Endothelial cell (in vitro differentiated cells): ENCODE measurements around the gene PGM1. TPM values are rescaled to one million over a fixed set of nuclear protein-coding genes. Genes with fewer than 3 reads are reported as not detected.

Experiments
- DNase-seq: peaks from one replicate; pipeline ENCODE4 v3.0.0; 2021; ENCODE audit warnings: low spot score
- H3K27ac Mint-ChIP-seq: one replicate; pipeline ENCODE4 v1.8.0; 2021; ENCODE audit warnings: mixed read lengths, inconsistent platforms; ENCODE audit not compliant: unreplicated experiment
- H3K27me3 Mint-ChIP-seq: one replicate; pipeline ENCODE4 v1.8.0; 2021; ENCODE audit warnings: mild to moderate bottlenecking, moderate library complexity, mixed read lengths, inconsistent platforms; ENCODE audit not compliant: unreplicated experiment
- H3K36me3 Mint-ChIP-seq: one replicate; pipeline ENCODE4 v1.8.0; 2021; ENCODE audit warnings: mild to moderate bottlenecking, low read depth, mixed read lengths, inconsistent platforms; ENCODE audit not compliant: unreplicated experiment
- H3K4me1 Mint-ChIP-seq: one replicate; pipeline ENCODE4 v1.8.0; 2021; ENCODE audit warnings: mild to moderate bottlenecking, mixed read lengths, inconsistent platforms; ENCODE audit not compliant: unreplicated experiment
- H3K4me3 Mint-ChIP-seq: one replicate; pipeline ENCODE4 v1.8.0; 2021; ENCODE audit warnings: mild to moderate bottlenecking, mixed read lengths, inconsistent platforms; ENCODE audit not compliant: unreplicated experiment
- H3K9me3 Mint-ChIP-seq: one replicate; pipeline ENCODE4 v1.8.0; 2021; ENCODE audit warnings: mixed read lengths, inconsistent platforms; ENCODE audit not compliant: unreplicated experiment
- total RNA-seq: library from RNA; stranded (reverse); fragmentation: NEBNext Ultra II Directional; extraction: Animal tissue kit (Norgen Biotek cat#: 25700); gene quantifications from one replicate; pipeline ENCODE4 v1.2.1, GENCODE V29; 2021; ENCODE audit not compliant: unreplicated experiment
- TF ChIP-seq, protein P1 (sequence below): fragments of 200-600 bp; sonication (generic); IDR thresholded peaks from one replicate; pipeline ENCODE4 v1.5.0; 2021; ENCODE audit warnings: antibody characterized with exemption; ENCODE audit not compliant: unreplicated experiment

The PGM1 gene
- total RNA-seq, 1 donor from 2014 or later: 30.6 TPM

DNA sequence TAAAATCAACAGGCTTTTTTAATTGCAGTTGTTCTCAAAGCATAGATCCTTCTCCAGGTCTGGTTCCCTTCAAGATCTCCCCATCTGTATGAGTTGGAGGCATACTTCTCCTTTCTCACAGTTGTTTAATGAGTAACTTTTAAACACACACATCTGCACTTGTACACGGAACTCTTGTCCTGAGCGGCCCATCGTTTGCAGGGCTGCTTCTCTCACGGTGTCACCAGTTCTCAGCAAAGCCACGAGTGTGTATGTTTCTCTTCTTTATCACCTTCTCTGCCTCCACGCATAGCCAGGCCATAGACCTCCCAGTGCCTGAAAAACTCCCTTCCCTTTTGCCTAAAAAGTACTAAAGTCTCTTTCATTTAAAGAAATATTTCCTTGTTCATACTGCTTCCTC, 111.9 kb downstream of the PGM1 start:
- no peaks in the 10 kb centered on the region for H3K36me3 Mint-ChIP-seq
- peaks cover 3% of the 10 kb centered on the region for H3K27me3 Mint-ChIP-seq
- H3K4me1 Mint-ChIP-seq: peaks cover 12% of the 10 kb centered on the region
- no peak overlapping the region for H3K27ac Mint-ChIP-seq
- H3K9me3 Mint-ChIP-seq: no peaks in the 10 kb centered on the region
- H3K4me3 Mint-ChIP-seq: no peak overlapping the region
- TF ChIP-seq, protein P1, sequence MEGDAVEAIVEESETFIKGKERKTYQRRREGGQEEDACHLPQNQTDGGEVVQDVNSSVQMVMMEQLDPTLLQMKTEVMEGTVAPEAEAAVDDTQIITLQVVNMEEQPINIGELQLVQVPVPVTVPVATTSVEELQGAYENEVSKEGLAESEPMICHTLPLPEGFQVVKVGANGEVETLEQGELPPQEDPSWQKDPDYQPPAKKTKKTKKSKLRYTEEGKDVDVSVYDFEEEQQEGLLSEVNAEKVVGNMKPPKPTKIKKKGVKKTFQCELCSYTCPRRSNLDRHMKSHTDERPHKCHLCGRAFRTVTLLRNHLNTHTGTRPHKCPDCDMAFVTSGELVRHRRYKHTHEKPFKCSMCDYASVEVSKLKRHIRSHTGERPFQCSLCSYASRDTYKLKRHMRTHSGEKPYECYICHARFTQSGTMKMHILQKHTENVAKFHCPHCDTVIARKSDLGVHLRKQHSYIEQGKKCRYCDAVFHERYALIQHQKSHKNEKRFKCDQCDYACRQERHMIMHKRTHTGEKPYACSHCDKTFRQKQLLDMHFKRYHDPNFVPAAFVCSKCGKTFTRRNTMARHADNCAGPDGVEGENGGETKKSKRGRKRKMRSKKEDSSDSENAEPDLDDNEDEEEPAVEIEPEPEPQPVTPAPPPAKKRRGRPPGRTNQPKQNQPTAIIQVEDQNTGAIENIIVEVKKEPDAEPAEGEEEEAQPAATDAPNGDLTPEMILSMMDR: no peak
- DNase-seq: no peak

DNA sequence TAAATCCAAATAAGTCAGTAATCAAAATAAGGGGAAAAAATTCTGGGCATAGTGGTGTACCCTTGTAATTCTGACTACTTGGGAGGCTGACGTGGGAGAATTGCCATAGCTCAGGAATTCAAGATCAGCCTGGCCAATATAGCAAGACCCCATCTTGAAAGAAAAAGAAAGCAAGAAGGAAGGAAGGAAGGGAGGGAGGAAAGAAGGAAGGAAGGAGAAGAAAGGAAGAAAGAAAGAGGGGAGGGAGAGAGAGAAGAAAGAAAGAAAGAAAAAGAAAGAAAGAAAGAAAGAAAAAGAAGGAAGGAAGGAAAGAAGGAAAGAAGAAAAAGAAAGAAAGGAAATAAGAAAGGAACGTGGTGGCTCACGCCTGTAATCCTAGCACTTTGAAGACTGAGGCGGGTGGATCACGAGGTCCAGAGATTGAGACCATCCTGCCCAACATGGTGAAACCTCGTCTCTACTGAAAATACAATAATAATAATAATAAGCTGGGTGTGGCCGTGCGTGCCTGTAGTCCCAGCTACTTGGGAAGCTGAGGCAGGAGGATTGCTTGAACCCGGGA, 116.1 kb downstream of the PGM1 start:
- TF ChIP-seq, protein P1: no peak
- no peaks in the 10 kb centered on the region for H3K9me3 Mint-ChIP-seq

More for the DNA sequence above, 116.1 kb downstream of the PGM1 start:
- Mint-ChIP-seq H3K36me3 (no peaks in the 10 kb centered on the region), H3K27ac (no peak overlapping the region), H3K27me3 (no peaks in the 10 kb centered on the region), H3K4me1 (peaks cover 8% of the 10 kb centered on the region), H3K4me3 (no peak overlapping the region)
- DNase-seq: no peak

Other genes with a start within 250 kb of the PGM1 start
- 14.9 TPM for gene ALG6, start 225.8 kb upstream of the PGM1 start, total RNA-seq
- 20.9 TPM for gene ITGB3BP, start 70.2 kb upstream of the PGM1 start, total RNA-seq
- gene EFCAB7, start 69.9 kb upstream of the PGM1 start, total RNA-seq: 4.7 TPM
- gene ROR1, start 180.6 kb downstream of the PGM1 start, total RNA-seq: 6.7 TPM